K562 (cell line): Measurements from ENCODE around the gene MOB1B. TPM values are rescaled to one million over a fixed set of nuclear protein-coding genes. Genes with fewer than 3 reads are reported as not detected.

ENCODE experiments used
- ATAC-seq: fragments of 200-7000 bp; cut with Tn5 transposase; 3 replicates; pipeline ENCODE4 v1.9.1; 2020; ENCODE audit warnings: moderate library complexity
- BruUV-seq: library from RNA; stranded (reverse); fragments of 400-500 nt; replicated peaks from 2 replicates; lab custom pipeline; 2021; lab: Mats Ljungman, UMichigan
- CTCF ChIA-PET: fragments of 300-600 bp; formaldehyde crosslinking; extraction: SDS; loops from one replicate; lab custom pipeline; 2021; ENCODE audit warnings: low intra/inter-chr PET ratio; lab: Yijun Ruan, JAX
- POLR2A ChIA-PET: fragments of 300-600, 350-650 bp; sonication (Branson Sonifier 250); formaldehyde crosslinking; extraction: SDS; loops from one replicate; lab custom pipeline; 2021; ENCODE audit warnings: antibody characterized with exemption, inconsistent platforms; lab: Yijun Ruan, JAX
- DNase-seq, 4 experiments: peaks; one replicate each; pipeline versions ENCODE4 v3.0.0 to v3.0.0-alpha.2; 2011 to 2018; ENCODE audit warnings: low spot score in 3 of 4, mixed read lengths in 3 of 4; ENCODE audit errors: extremely low read depth in 1 of 4
- FAIRE-seq: peaks from 2 replicates; lab custom pipeline; 2011; peaks lifted over from hg19 to GRCh38; lab: Jason Lieb, UNC
- H2AFZ ChIP-seq: 2 replicates; pipeline ENCODE4 v1.6.0; 2011; ENCODE audit warnings: low read depth, low read length, control low read depth, inconsistent platforms
- H3K27ac ChIP-seq: fragments of 200-600 bp; 3 replicates; pipeline ENCODE4 v1.8.0; 2011; ENCODE audit warnings: low read depth, mild to moderate bottlenecking, control low read depth, inconsistent platforms, low read length, moderate library complexity, mixed read lengths; ENCODE audit errors: extremely low read depth
- H3K27me3 ChIP-seq, 2 experiments: fragments of 300-600 bp in 1 of 2; 2 replicates in 1 of 2; 3 replicates in 1 of 2; pipeline versions ENCODE4 v1.6.0 to v1.8.0; 2011; ENCODE audit warnings: inconsistent platforms in 2 of 2, low read length in 2 of 2, mild to moderate bottlenecking in 1 of 2, mixed read lengths in 1 of 2, moderate library complexity in 1 of 2; ENCODE audit not compliant: control insufficient read depth in 2 of 2, insufficient read depth in 2 of 2
- H3K36me3 ChIP-seq: fragments of 300-600 bp; 3 replicates; pipeline ENCODE4 v1.8.0; 2011; ENCODE audit warnings: mild to moderate bottlenecking, low read length, inconsistent platforms; ENCODE audit not compliant: control insufficient read depth, insufficient read depth
- H3K4me1 ChIP-seq, 2 experiments: fragments of 200-600 bp in 1 of 2; replicated peaks in 1 of 2; 2 replicates in 1 of 2; 3 replicates in 1 of 2; pipeline versions ENCODE4 v1.5.1 to v1.8.0; 2011; ENCODE audit warnings: inconsistent platforms in 2 of 2, low read length in 2 of 2, mild to moderate bottlenecking in 1 of 2, mixed read lengths in 1 of 2, moderate library complexity in 1 of 2; ENCODE audit not compliant: control insufficient read depth in 2 of 2, insufficient read depth in 2 of 2
- H3K4me2 ChIP-seq: 2 replicates; pipeline ENCODE4 v1.6.1; 2011; ENCODE audit warnings: low read length, control low read depth, inconsistent platforms, mixed read lengths; ENCODE audit not compliant: insufficient read depth
- H3K4me3 ChIP-seq: fragments of 200-600 bp; sonication (generic), shearing (Covaris generic); 2 replicates; pipeline ENCODE4 v1.5.1; 2016; ENCODE audit warnings: control low read depth, inconsistent platforms
- H3K79me2 ChIP-seq: fragments of 200-600 bp; 3 replicates; pipeline ENCODE4 v1.8.0; 2011; ENCODE audit warnings: low read length, inconsistent platforms; ENCODE audit not compliant: control insufficient read depth, insufficient read depth
- H3K9ac ChIP-seq, 2 experiments: 2 replicates each; pipeline versions ENCODE4 v1.6.0 to v1.6.1; 2011; ENCODE audit warnings: low read depth in 2 of 2, low read length in 2 of 2, control low read depth in 1 of 2, inconsistent platforms in 1 of 2, mild to moderate bottlenecking in 1 of 2, mixed read lengths in 1 of 2; ENCODE audit not compliant: insufficient read depth in 1 of 2
- H3K9me1 ChIP-seq: one replicate; pipeline ENCODE4 v1.6.0; 2011; ENCODE audit warnings: inconsistent platforms, mild to moderate bottlenecking, low read length, moderate library complexity; ENCODE audit not compliant: control insufficient read depth, insufficient read depth
- H3K9me3 ChIP-seq: replicated peaks from 2 replicates; pipeline ENCODE4 v1.5.1; 2011; ENCODE audit warnings: low read depth, low read length, inconsistent platforms; ENCODE audit not compliant: control insufficient read depth, insufficient read depth
- H4K20me1 ChIP-seq: replicated peaks from 2 replicates; pipeline ENCODE4 v1.6.1; 2011; ENCODE audit warnings: low read length, inconsistent platforms, mixed read lengths; ENCODE audit not compliant: control insufficient read depth, insufficient read depth
- ARID1B ChIP-seq: fragments of 450-650 bp; IDR thresholded peaks from 2 replicates; pipeline ENCODE4 v1.6.1; 2016; ENCODE audit warnings: antibody characterized with exemption, mild to moderate bottlenecking, inconsistent platforms
- ATF7 ChIP-seq: fragments of 450-650 bp; IDR thresholded peaks from 2 replicates; pipeline ENCODE4 v1.7.1; 2014; ENCODE audit warnings: mild to moderate bottlenecking, moderate library complexity
- C11orf30 ChIP-seq: fragments of 450-650 bp; IDR thresholded peaks from 2 replicates; pipeline ENCODE4 v1.6.1; 2016; ENCODE audit warnings: low read depth, mild to moderate bottlenecking
- ETS2 ChIP-seq: IDR thresholded peaks from 2 replicates; pipeline ENCODE4 v1.6.1; 2016; ENCODE audit warnings: borderline replicate concordance, missing genetic modification characterization, mild to moderate bottlenecking, moderate library complexity, missing compliant biosample characterization; ENCODE audit not compliant: poor library complexity, severe bottlenecking
- FOSL1 ChIP-seq: fragments of 200-800 bp; sonication (Bioruptor generic); conservative IDR thresholded peaks from 2 replicates; pipeline ENCODE4 v1.6.1; 2016; ENCODE audit warnings: missing genetic modification characterization, missing compliant biosample characterization
- JUNB ChIP-seq: fragments of 450-650 bp; formaldehyde crosslinking; conservative IDR thresholded peaks from 2 replicates; pipeline ENCODE4 v1.4.0; 2020; ENCODE audit warnings: mild to moderate bottlenecking
- SMAD3 ChIP-seq: fragments of 450-650 bp; formaldehyde crosslinking; conservative IDR thresholded peaks from 2 replicates; pipeline ENCODE4 v1.4.0; 2020; ENCODE audit warnings: mild to moderate bottlenecking
- SMARCE1 ChIP-seq: fragments of 450-650 bp; IDR thresholded peaks from 2 replicates; pipeline ENCODE4 v1.7.1; 2016; ENCODE audit warnings: mild to moderate bottlenecking
- TARDBP ChIP-seq: fragments of 450-650 bp; IDR thresholded peaks from 2 replicates; pipeline ENCODE4 v1.6.1; 2016
- TRIM24 ChIP-seq, 2 experiments: fragments of 450-650 bp; IDR thresholded peaks; 2 replicates each; pipeline ENCODE4 v1.6.1; 2016
- ZNF408 ChIP-seq: fragments of 250-450 bp; sonication (Bioruptor Pico); IDR thresholded peaks from 2 replicates; pipeline ENCODE4 v1.4.0; 2020; ENCODE audit warnings: low read depth, mild to moderate bottlenecking, moderate library complexity
- ZNF445 ChIP-seq: fragments of 250-450 bp; sonication (Bioruptor Pico); IDR thresholded peaks from 2 replicates; pipeline ENCODE4 v1.4.0; 2020; ENCODE audit warnings: low read depth, mild to moderate bottlenecking, moderate library complexity
- WGBS: fragments of 100-300 bp; shearing (Covaris generic); methylation state at CpG from one replicate; pipeline ENCODE4 v1.1.6; 2016; ENCODE audit warnings: low coverage, mixed read lengths; ENCODE audit not compliant: insufficient coverage; ENCODE audit errors: missing lambda C conversion rate; 5-methylcytosine and 5-hydroxymethylcytosine counted together
- in situ Hi-C: fragments of 300-500 bp; cut with MboI; formaldehyde crosslinking; loops from 4 replicates; pipeline ENCODE4 v1.15.0; 2018; ENCODE audit warnings: inconsistent platforms, mixed read lengths
- intact Hi-C: fragments of 100-400 bp; cut with micrococcal nuclease; formaldehyde crosslinking; loops from 2 replicates; pipeline ENCODE4 v1.14.2; 2022
- polyA plus RNA-seq, 8 experiments: library from polyadenylated mRNA; depleted of rRNA in 4 of 8; stranded (reverse) in 5 of 8; unstranded in 3 of 8; fragments of >200 nt; fragmentation: Nextera tagmentation in 2 of 8; fragmentation: Illumina TruSeq in 1 of 8; extraction: Ambion mirVana in 2 of 8; extraction: Trizol in 1 of 8; gene quantifications; 2 replicates each; pipeline versions ENCODE4 v1.2.1 to v1.2.3, GENCODE V29; 2011 to 2014; ENCODE audit warnings: inconsistent platforms in 1 of 8, missing spikeins in 1 of 8
- total RNA-seq, 7 experiments: library from RNA; depleted of rRNA in 6 of 7; stranded (reverse); fragments of >200 nt in 6 of 7; fragmentation: Illumina TruSeq in 2 of 7; extraction: Trizol in 2 of 7; gene quantifications; 2 replicates each; pipeline versions ENCODE4 v1.2.1 to v1.2.3, GENCODE V29; 2011 to 2021; ENCODE audit warnings: low replicate concordance in 1 of 7
- TF ChIP-seq, protein P1 (sequence below): fragments of 450-650 bp; formaldehyde crosslinking; IDR thresholded peaks from 2 replicates; pipeline ENCODE4 v1.4.0; 2020; ENCODE audit warnings: mild to moderate bottlenecking, moderate library complexity
- TF ChIP-seq, protein P2 (sequence below), 2 experiments: fragments of 450-650 bp in 1 of 2; sonication (generic) in 1 of 2; formaldehyde crosslinking in 1 of 2; IDR thresholded peaks in 1 of 2; conservative IDR thresholded peaks in 1 of 2; 2 replicates each; pipeline versions ENCODE4 v1.6.1 to v1.8.1; 2016 to 2023; ENCODE audit warnings: mild to moderate bottlenecking in 2 of 2, moderate library complexity in 2 of 2, inconsistent platforms in 1 of 2, missing genetic modification reagents in 1 of 2
- TF ChIP-seq, protein P3 (sequence below): fragments of 250-450 bp; sonication (Bioruptor Pico); IDR thresholded peaks from 2 replicates; pipeline ENCODE4 v1.5.0; 2020; ENCODE audit warnings: mild to moderate bottlenecking, borderline replicate concordance

The MOB1B gene
- total and polyA plus RNA-seq, 9 of the 15 experiments (the other 6 are each of a cell fraction or from before 2014, with no cell fraction given), result 8.4 to 37.8 (median 19.0) TPM

DNA sequence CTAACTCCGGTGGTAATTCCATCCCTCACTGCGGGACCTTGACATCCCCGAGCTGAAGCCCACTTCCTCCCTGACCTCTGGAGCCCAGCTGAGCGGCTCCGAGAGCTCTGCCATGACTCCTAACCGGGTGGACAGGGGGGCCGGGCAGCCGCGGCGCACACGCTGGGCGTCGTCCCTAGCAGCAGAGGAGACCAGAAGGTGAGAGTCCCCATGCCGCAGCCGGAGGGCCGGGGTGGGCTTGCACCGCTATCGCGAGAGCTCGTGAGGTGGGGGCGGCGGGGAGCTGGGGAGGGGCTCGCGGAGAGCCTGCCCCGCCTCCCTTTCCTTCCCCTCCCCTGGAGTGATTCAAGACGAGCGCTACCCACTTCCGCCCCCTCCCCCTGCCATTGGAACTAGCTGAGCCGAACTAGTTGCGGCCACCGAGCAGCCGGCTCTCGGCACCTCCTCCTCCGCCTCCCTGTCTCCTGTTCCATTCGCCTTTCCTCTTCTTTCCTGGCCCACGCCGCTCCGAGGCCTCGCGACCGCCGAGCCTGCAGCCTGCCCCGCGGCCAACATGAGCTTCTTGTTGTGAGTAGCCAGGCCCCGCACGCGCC is at the start of gene MOB1B (continued):
- TF ChIP-seq, protein P1, sequence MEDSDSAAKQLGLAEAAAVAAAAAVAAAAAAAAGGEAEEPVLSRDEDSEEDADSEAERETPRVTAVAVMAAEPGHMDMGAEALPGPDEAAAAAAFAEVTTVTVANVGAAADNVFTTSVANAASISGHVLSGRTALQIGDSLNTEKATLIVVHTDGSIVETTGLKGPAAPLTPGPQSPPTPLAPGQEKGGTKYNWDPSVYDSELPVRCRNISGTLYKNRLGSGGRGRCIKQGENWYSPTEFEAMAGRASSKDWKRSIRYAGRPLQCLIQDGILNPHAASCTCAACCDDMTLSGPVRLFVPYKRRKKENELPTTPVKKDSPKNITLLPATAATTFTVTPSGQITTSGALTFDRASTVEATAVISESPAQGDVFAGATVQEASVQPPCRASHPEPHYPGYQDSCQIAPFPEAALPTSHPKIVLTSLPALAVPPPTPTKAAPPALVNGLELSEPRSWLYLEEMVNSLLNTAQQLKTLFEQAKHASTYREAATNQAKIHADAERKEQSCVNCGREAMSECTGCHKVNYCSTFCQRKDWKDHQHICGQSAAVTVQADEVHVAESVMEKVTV (CRISPR knock-in tag), result no peak
- TF ChIP-seq ARID1B, result no peak

DNA sequence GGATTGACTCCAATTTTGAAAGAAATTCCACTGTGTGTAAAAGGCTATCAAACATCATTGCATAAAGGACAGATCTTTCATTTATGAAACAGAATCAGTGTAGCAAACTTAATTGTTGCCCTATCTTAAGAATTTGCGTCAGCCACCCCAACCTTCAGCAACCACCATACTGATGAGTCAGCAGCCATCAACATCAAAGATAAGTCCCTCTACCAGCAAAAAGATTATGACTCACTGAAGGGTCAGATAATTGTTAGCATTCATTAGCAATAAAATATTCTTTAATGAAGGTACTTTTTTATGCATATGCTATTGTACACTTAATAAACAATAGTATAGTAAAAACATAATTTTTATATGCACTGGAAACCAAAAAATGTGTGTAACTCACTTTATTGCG is 46.7 kb upstream of the MOB1B start:
- Histone ChIP-seq H3K9ac (no peak overlapping the region), H3K4me2 (no peak overlapping the region), H3K36me3 (no peaks in the 10 kb centered on the region), H3K79me2 (no peaks in the 10 kb centered on the region), H3K27ac (no peak overlapping the region), H2AFZ (no peak overlapping the region), H4K20me1 (no peaks in the 10 kb centered on the region), H3K4me1 (peaks cover 0 to 8% of the 10 kb centered on the region in 2 experiments; a peak in 2 of 5 replicates), H3K9me1 (no peaks in the 10 kb centered on the region), H3K9me3 (no peaks in the 10 kb centered on the region), H3K4me3 (no peak overlapping the region), H3K27me3 (no peaks in the 10 kb centered on the region)
- ChIA-PET POLR2A (no interaction called here), CTCF (no interaction called here)
- peak; percentile 70 for FAIRE-seq
- no TSS peak for BruUV-seq
- intact Hi-C loops (no loop called here), in situ Hi-C loops (no loop called here)
- 49% methylated on average over 2 of the region's 2 CpGs for WGBS
- peak; percentile 65 for ATAC-seq
- DNase-seq, result peak; percentile 26 to 51 (median 29)
- no peak for TF ChIP-seq ZNF445 (CRISPR knock-in tag)
- no peak for TF ChIP-seq TARDBP
- peak in 1 of 2 experiments; percentile 44; a peak in 2 of 4 replicates for TF ChIP-seq TRIM24 (IDR thresholded peaks at IDR 0.05)
- TF ChIP-seq, protein P2, sequence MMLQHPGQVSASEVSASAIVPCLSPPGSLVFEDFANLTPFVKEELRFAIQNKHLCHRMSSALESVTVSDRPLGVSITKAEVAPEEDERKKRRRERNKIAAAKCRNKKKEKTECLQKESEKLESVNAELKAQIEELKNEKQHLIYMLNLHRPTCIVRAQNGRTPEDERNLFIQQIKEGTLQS (IDR thresholded peaks at IDR 0.05), result peak; percentile 94
- TF ChIP-seq, protein P2 (CRISPR knock-in tag; conservative IDR thresholded peaks at IDR 0.05), result no peak
- TF ChIP-seq ETS2 (tag), result no peak
- TF ChIP-seq, protein P3, sequence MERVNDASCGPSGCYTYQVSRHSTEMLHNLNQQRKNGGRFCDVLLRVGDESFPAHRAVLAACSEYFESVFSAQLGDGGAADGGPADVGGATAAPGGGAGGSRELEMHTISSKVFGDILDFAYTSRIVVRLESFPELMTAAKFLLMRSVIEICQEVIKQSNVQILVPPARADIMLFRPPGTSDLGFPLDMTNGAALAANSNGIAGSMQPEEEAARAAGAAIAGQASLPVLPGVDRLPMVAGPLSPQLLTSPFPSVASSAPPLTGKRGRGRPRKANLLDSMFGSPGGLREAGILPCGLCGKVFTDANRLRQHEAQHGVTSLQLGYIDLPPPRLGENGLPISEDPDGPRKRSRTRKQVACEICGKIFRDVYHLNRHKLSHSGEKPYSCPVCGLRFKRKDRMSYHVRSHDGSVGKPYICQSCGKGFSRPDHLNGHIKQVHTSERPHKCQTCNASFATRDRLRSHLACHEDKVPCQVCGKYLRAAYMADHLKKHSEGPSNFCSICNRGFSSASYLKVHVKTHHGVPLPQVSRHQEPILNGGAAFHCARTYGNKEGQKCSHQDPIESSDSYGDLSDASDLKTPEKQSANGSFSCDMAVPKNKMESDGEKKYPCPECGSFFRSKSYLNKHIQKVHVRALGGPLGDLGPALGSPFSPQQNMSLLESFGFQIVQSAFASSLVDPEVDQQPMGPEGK (CRISPR knock-in tag), result no peak
- no peak for TF ChIP-seq SMAD3 (CRISPR knock-in tag)
- peak; percentile 93 for TF ChIP-seq FOSL1 (tag)
- TF ChIP-seq ATF7, result peak; percentile 52; the same call in 1 of the 2 replicates
- peak; percentile 92 for TF ChIP-seq SMARCE1
- TF ChIP-seq C11orf30, result peak; percentile 98
- TF ChIP-seq JUNB, result peak; percentile 70
- no peak for TF ChIP-seq ZNF408 (CRISPR knock-in tag)
